ENCODE results near the gene DNAH6. TPM values are rescaled to one million over a fixed set of nuclear protein-coding genes. Genes with fewer than 3 reads are reported as not detected.

DNAH6 gene
- total RNA-seq, 1 experiment from 2014 or later = 0.39 TPM

GRCh38 chr2:84516234-84516986 lies at the start of gene DNAH6 (continued):
- TF ChIP-seq, protein P1, sequence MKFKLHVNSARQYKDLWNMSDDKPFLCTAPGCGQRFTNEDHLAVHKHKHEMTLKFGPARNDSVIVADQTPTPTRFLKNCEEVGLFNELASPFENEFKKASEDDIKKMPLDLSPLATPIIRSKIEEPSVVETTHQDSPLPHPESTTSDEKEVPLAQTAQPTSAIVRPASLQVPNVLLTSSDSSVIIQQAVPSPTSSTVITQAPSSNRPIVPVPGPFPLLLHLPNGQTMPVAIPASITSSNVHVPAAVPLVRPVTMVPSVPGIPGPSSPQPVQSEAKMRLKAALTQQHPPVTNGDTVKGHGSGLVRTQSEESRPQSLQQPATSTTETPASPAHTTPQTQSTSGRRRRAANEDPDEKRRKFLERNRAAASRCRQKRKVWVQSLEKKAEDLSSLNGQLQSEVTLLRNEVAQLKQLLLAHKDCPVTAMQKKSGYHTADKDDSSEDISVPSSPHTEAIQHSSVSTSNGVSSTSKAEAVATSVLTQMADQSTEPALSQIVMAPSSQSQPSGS (CRISPR knock-in tag; IDR thresholded peaks at IDR 0.05; ENCODE audit: borderline replicate concordance, low read depth) = no peak
- TF ChIP-seq, protein P2, sequence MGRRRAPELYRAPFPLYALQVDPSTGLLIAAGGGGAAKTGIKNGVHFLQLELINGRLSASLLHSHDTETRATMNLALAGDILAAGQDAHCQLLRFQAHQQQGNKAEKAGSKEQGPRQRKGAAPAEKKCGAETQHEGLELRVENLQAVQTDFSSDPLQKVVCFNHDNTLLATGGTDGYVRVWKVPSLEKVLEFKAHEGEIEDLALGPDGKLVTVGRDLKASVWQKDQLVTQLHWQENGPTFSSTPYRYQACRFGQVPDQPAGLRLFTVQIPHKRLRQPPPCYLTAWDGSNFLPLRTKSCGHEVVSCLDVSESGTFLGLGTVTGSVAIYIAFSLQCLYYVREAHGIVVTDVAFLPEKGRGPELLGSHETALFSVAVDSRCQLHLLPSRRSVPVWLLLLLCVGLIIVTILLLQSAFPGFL (CRISPR knock-in tag; IDR thresholded peaks at IDR 0.05; ENCODE audit: borderline replicate concordance) = no peak
- TF ChIP-seq FOXP1 (CRISPR knock-in tag; IDR thresholded peaks at IDR 0.05; ENCODE audit: borderline replicate concordance) (no peak), ATF1 (CRISPR knock-in tag; IDR thresholded peaks at IDR 0.05) (no peak), ZBTB43 (CRISPR knock-in tag; IDR thresholded peaks at IDR 0.05) (no peak), GABPB1 (CRISPR knock-in tag; IDR thresholded peaks at IDR 0.05) (no peak), NR2C2 (CRISPR knock-in tag; IDR thresholded peaks at IDR 0.05) (no peak), ZBTB21 (CRISPR knock-in tag; IDR thresholded peaks at IDR 0.05; ENCODE audit: borderline replicate concordance) (no peak), TCF7 (CRISPR knock-in tag; IDR thresholded peaks at IDR 0.05; ENCODE audit: low read depth) (no peak)

DNA sequence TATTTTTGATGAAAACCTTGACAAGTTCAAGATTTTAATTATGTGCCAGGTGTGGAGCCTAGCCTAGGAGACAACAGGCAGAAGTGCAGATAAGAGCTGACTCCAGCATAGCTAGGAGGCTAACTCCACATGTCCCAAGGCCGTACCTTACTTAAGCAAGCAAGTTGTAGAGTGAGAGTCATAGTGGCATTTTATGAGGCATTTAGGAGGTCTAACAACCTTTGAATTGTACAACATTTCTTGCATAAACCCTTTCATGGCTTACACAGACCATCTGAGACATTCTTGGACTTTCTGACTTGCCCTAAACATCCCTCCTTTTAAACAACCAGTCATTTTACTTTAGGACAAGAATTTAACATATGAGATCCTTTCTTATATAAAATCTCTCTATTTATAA lies 48.9 kb upstream of the DNAH6 start:
- Mint-ChIP-seq H3K27ac (no peak overlapping the region), H3K4me1 (peaks cover 8% of the 10 kb centered on the region), H3K4me3 (no peak overlapping the region), H3K36me3 (peaks cover 58% of the 10 kb centered on the region), H3K9me3 (peaks cover 69% of the 10 kb centered on the region), H3K27me3 (ENCODE audit: low read depth) (peaks cover 4% of the 10 kb centered on the region; the same call in 1 of the 2 replicates)
- ATAC-seq (no peak), DNase-seq (ENCODE audit: low spot score) (no peak)
- CTCF ChIA-PET = no interaction called here
- POLR2A ChIA-PET = no interaction called here
- TF ChIP-seq ELF4 (CRISPR knock-in tag; IDR thresholded peaks at IDR 0.05; ENCODE audit: low read depth) (no peak), CREM (CRISPR knock-in tag; IDR thresholded peaks at IDR 0.05) (no peak), E2F1 (CRISPR knock-in tag; IDR thresholded peaks at IDR 0.05) (no peak), TCF7 (CRISPR knock-in tag; IDR thresholded peaks at IDR 0.05; ENCODE audit: low read depth) (no peak), AR (CRISPR knock-in tag; IDR thresholded peaks at IDR 0.05) (no peak), NR2C2 (CRISPR knock-in tag; IDR thresholded peaks at IDR 0.05) (no peak), CBFB (CRISPR knock-in tag; IDR thresholded peaks at IDR 0.05; ENCODE audit: low read depth) (no peak), AFF4 (CRISPR knock-in tag; IDR thresholded peaks at IDR 0.05; ENCODE audit: borderline replicate concordance) (no peak), FOXP1 (CRISPR knock-in tag; IDR thresholded peaks at IDR 0.05; ENCODE audit: borderline replicate concordance) (no peak), CREB1 (CRISPR knock-in tag; IDR thresholded peaks at IDR 0.05) (no peak), MXD4 (CRISPR knock-in tag; IDR thresholded peaks at IDR 0.05; ENCODE audit: borderline replicate concordance) (no peak)
- TF ChIP-seq, protein P3, sequence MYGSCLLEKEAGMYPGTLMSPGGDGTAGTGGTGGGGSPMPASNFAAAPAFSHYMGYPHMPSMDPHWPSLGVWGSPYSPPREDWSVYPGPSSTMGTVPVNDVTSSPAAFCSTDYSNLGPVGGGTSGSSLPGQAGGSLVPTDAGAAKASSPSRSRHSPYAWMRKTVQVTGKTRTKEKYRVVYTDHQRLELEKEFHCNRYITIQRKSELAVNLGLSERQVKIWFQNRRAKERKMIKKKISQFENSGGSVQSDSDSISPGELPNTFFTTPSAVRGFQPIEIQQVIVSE (CRISPR knock-in tag; IDR thresholded peaks at IDR 0.05; ENCODE audit: borderline replicate concordance) = no peak
- TF ChIP-seq, protein P4, sequence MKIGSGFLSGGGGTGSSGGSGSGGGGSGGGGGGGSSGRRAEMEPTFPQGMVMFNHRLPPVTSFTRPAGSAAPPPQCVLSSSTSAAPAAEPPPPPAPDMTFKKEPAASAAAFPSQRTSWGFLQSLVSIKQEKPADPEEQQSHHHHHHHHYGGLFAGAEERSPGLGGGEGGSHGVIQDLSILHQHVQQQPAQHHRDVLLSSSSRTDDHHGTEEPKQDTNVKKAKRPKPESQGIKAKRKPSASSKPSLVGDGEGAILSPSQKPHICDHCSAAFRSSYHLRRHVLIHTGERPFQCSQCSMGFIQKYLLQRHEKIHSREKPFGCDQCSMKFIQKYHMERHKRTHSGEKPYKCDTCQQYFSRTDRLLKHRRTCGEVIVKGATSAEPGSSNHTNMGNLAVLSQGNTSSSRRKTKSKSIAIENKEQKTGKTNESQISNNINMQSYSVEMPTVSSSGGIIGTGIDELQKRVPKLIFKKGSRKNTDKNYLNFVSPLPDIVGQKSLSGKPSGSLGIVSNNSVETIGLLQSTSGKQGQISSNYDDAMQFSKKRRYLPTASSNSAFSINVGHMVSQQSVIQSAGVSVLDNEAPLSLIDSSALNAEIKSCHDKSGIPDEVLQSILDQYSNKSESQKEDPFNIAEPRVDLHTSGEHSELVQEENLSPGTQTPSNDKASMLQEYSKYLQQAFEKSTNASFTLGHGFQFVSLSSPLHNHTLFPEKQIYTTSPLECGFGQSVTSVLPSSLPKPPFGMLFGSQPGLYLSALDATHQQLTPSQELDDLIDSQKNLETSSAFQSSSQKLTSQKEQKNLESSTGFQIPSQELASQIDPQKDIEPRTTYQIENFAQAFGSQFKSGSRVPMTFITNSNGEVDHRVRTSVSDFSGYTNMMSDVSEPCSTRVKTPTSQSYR (CRISPR knock-in tag; IDR thresholded peaks at IDR 0.05) = no peak

All from WTC11 (cell line).